Ascending aorta (tissue), 2 donors: ENCODE measurements around the gene BCOR. TPM values are rescaled to one million over a fixed set of nuclear protein-coding genes. Genes with fewer than 3 reads are reported as not detected.
A peak's percentile ranks its signal among the peaks of the same experiment; 100 is the strongest.

ENCODE experiments used
- DNase-seq, 2 donors: peaks; one replicate each; pipeline ENCODE4 v3.0.0-alpha.2; 2019; ENCODE audit warnings: low spot score in 2 of 2
- H3K27ac ChIP-seq, 2 donors: fragments of 200-600 bp; sonication (generic); one replicate each; pipeline ENCODE4 v1.5.1; 2016 to 2017; ENCODE audit warnings: mild to moderate bottlenecking in 1 of 2
- H3K27me3 ChIP-seq: fragments of 200-600 bp; sonication (generic); one replicate; pipeline ENCODE4 v1.5.1; 2017
- H3K36me3 ChIP-seq, 2 donors: fragments of 200-600 bp; sonication (generic); one replicate each; pipeline ENCODE4 v1.5.1; 2016
- H3K4me1 ChIP-seq, 2 donors: fragments of 200-600 bp; sonication (generic); one replicate each; pipeline ENCODE4 v1.5.1; 2016 to 2017; ENCODE audit warnings: mild to moderate bottlenecking in 1 of 2
- H3K4me3 ChIP-seq, 2 donors: fragments of 200-600 bp; sonication (generic); one replicate each; pipeline ENCODE4 v1.5.1; 2016 to 2017; ENCODE audit warnings: mild to moderate bottlenecking in 1 of 2
- H3K9me3 ChIP-seq, 2 donors: fragments of 200-600 bp; sonication (generic); one replicate each; pipeline ENCODE4 v1.5.1; 2016
- CTCF ChIP-seq, 3 experiments: fragments of 200-600 bp in 2 of 3; fragments of 450-650 bp in 1 of 3; sonication (generic) in 2 of 3; IDR thresholded peaks; one replicate each; pipeline ENCODE4 v1.5.1; 2016 to 2019; ENCODE audit warnings: antibody characterized with exemption in 3 of 3, mild to moderate bottlenecking in 1 of 3, moderate library complexity in 1 of 3
- intact Hi-C: fragments of 100-400 bp; cut with DNase I; formaldehyde crosslinking; loops from one replicate; pipeline ENCODE4 v1.15.1; 2023
- total RNA-seq: library from RNA; depleted of rRNA; stranded (reverse); fragments of >200 nt; gene quantifications from one replicate; pipeline ENCODE4 v1.1.0, GENCODE V29; 2016

Gene BCOR
- total RNA-seq, 1 donor from 2014 or later: 26.7 TPM

GRCh38 chrX:40104630-40104984 lies 6.8 kb upstream of the BCOR start:
- Histone ChIP-seq H3K4me3 (peak overlapping the region; percentile 68 to 71), H3K27ac (peak overlapping the region; percentile 83 to 96), H3K9me3 (no peaks in the 10 kb centered on the region), H3K27me3 (no peaks in the 10 kb centered on the region), H3K36me3 (no peaks in the 10 kb centered on the region), H3K4me1 (peaks cover 5 to 26% of the 10 kb centered on the region in 2 donors)
- intact Hi-C loops: loop anchor here (2.0 to 10.0 kb wide), 2 partner anchors 70 to 460 kb away; no protein-coding TSS in a partner anchor
- TF ChIP-seq CTCF (IDR thresholded peaks at IDR 0.05): no peak
- peak in 1 of 2 donors; percentile 85 for DNase-seq

GRCh38 chrX:40103565-40104323 lies 6.0 kb upstream of the BCOR start:
- Histone ChIP-seq H3K27ac (peak overlapping the region in 1 of 2 donors; percentile 96), H3K27me3 (no peaks in the 10 kb centered on the region), H3K36me3 (no peaks in the 10 kb centered on the region), H3K4me1 (peaks cover 5 to 29% of the 10 kb centered on the region in 2 donors), H3K4me3 (no peak overlapping the region), H3K9me3 (no peaks in the 10 kb centered on the region)
- no peak for TF ChIP-seq CTCF (IDR thresholded peaks at IDR 0.05)
- no peak for DNase-seq
- intact Hi-C loops: loop anchor here (2.0 to 10.0 kb wide), 2 partner anchors 71 to 459 kb away; no protein-coding TSS in a partner anchor

GRCh38 chrX:40102393-40103381 lies 4.9 kb upstream of the BCOR start:
- no peak for TF ChIP-seq CTCF (IDR thresholded peaks at IDR 0.05)
- DNase-seq: no peak
- Histone ChIP-seq H3K36me3 (no peaks in the 10 kb centered on the region), H3K4me3 (no peak overlapping the region), H3K27ac (no peak overlapping the region), H3K4me1 (peaks cover 0 to 19% of the 10 kb centered on the region in 2 donors), H3K27me3 (no peaks in the 10 kb centered on the region), H3K9me3 (no peaks in the 10 kb centered on the region)
- intact Hi-C loops: loop anchor here (10.0 kb wide), 1 partner anchor 458 kb away; no protein-coding TSS in a partner anchor

GRCh38 chrX:40101430-40101802 lies 3.7 kb upstream of the BCOR start:
- DNase-seq: no peak
- intact Hi-C loops: loop anchor here (10.0 kb wide), 1 partner anchor 457 kb away; no protein-coding TSS in a partner anchor
- no peaks in the 10 kb centered on the region for H3K9me3 ChIP-seq
- no peak overlapping the region for H3K4me3 ChIP-seq
- H3K27me3 ChIP-seq: no peaks in the 10 kb centered on the region
- peaks cover 0 to 11% of the 10 kb centered on the region in 2 donors for H3K4me1 ChIP-seq
- peak overlapping the region in 1 of 2 donors; percentile 87 for H3K27ac ChIP-seq
- no peaks in the 10 kb centered on the region for H3K36me3 ChIP-seq
- no peak for TF ChIP-seq CTCF (IDR thresholded peaks at IDR 0.05)

GRCh38 chrX:40100537-40101429 lies 3.0 kb upstream of the BCOR start:
- no peaks in the 10 kb centered on the region for H3K9me3 ChIP-seq
- peak overlapping the region; percentile 87 to 92 for H3K27ac ChIP-seq
- no peaks in the 10 kb centered on the region for H3K27me3 ChIP-seq
- no peaks in the 10 kb centered on the region for H3K36me3 ChIP-seq
- peaks cover 0 to 11% of the 10 kb centered on the region in 2 donors for H3K4me1 ChIP-seq
- H3K4me3 ChIP-seq: peak overlapping the region; percentile 28 to 74
- TF ChIP-seq CTCF (IDR thresholded peaks at IDR 0.05): no peak
- intact Hi-C loops: loop anchor here (10.0 kb wide), 1 partner anchor 456 kb away; no protein-coding TSS in a partner anchor
- no peak for DNase-seq
